ENCODE results near the gene PAPPA.

Gene PAPPA

GRCh38 chr9:116362493-116362892 is 208.9 kb downstream of the PAPPA start:
- no peak overlapping the region for H3K4me3 ChIP-seq (ENCODE audit: insufficient read depth, low read depth, low read length, poor library complexity, severe bottlenecking)
- H3K36me3 ChIP-seq (ENCODE audit: control insufficient read depth, insufficient read depth, low read length): no peaks in the 10 kb centered on the region
- no peaks in the 10 kb centered on the region for H3K4me1 ChIP-seq (ENCODE audit: control insufficient read depth, insufficient read depth, low read length, poor library complexity, severe bottlenecking)
- H3K27ac ChIP-seq (ENCODE audit: insufficient read depth, low read length, poor library complexity, severe bottlenecking): no peak overlapping the region
- H3K9me3 ChIP-seq (ENCODE audit: control insufficient read depth, low read length): no peaks in the 10 kb centered on the region
- H3K27me3 ChIP-seq (replicated peaks; ENCODE audit: control insufficient read depth, insufficient read depth, low read length, poor library complexity, severe bottlenecking): no peaks in the 10 kb centered on the region
- no peak for DNase-seq

DNA sequence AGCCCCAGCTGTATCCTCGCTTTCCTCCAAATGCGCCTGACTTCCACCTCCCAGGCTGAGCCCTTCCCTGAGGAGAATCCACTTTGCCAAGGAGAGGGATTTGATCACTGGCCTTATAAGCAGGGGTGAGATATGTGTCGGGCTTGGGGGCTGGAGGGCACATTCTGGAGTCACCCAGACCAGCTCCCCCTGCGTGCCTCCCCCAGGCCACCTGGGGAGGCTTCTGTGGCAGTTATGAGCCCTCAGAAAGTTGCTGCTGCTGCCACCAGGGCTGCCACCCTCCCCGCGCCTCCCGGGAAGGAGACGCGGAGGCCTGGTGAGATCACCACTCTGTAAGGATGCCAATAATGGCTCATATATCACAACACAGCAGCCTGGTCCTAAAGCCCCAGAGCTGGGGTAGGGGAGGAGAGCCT is 211.5 kb downstream of the PAPPA start:
- Histone ChIP-seq H3K4me1 (ENCODE audit: control insufficient read depth, insufficient read depth, low read length, poor library complexity, severe bottlenecking) (no peaks in the 10 kb centered on the region), H3K27ac (ENCODE audit: insufficient read depth, low read length, poor library complexity, severe bottlenecking) (no peak overlapping the region), H3K4me3 (ENCODE audit: insufficient read depth, low read depth, low read length, poor library complexity, severe bottlenecking) (no peak overlapping the region), H3K9me3 (ENCODE audit: control insufficient read depth, low read length) (no peaks in the 10 kb centered on the region), H3K36me3 (ENCODE audit: control insufficient read depth, insufficient read depth, low read length) (no peaks in the 10 kb centered on the region), H3K27me3 (replicated peaks; ENCODE audit: control insufficient read depth, insufficient read depth, low read length, poor library complexity, severe bottlenecking) (no peaks in the 10 kb centered on the region)
- DNase-seq: no peak

- Histone ChIP-seq H3K9me3 (ENCODE audit: control insufficient read depth, low read length) (no peaks in the 10 kb centered on the region), H3K4me3 (ENCODE audit: insufficient read depth, low read depth, low read length, poor library complexity, severe bottlenecking) (no peak overlapping the region), H3K27me3 (replicated peaks; ENCODE audit: control insufficient read depth, insufficient read depth, low read length, poor library complexity, severe bottlenecking) (no peaks in the 10 kb centered on the region), H3K27ac (ENCODE audit: insufficient read depth, low read length, poor library complexity, severe bottlenecking) (no peak overlapping the region), H3K4me1 (ENCODE audit: control insufficient read depth, insufficient read depth, low read length, poor library complexity, severe bottlenecking) (no peaks in the 10 kb centered on the region), H3K36me3 (ENCODE audit: control insufficient read depth, insufficient read depth, low read length) (no peaks in the 10 kb centered on the region)
- DNase-seq: no peak
Observed at GRCh38 chr9:116366241-116366640, 212.7 kb downstream of the PAPPA start.

GRCh38 chr9:116368680-116369079 is 215.1 kb downstream of the PAPPA start:
- Histone ChIP-seq H3K36me3 (ENCODE audit: control insufficient read depth, insufficient read depth, low read length) (no peaks in the 10 kb centered on the region), H3K4me3 (ENCODE audit: insufficient read depth, low read depth, low read length, poor library complexity, severe bottlenecking) (no peak overlapping the region), H3K27me3 (replicated peaks; ENCODE audit: control insufficient read depth, insufficient read depth, low read length, poor library complexity, severe bottlenecking) (no peaks in the 10 kb centered on the region), H3K9me3 (ENCODE audit: control insufficient read depth, low read length) (no peaks in the 10 kb centered on the region), H3K4me1 (ENCODE audit: control insufficient read depth, insufficient read depth, low read length, poor library complexity, severe bottlenecking) (no peaks in the 10 kb centered on the region), H3K27ac (ENCODE audit: insufficient read depth, low read length, poor library complexity, severe bottlenecking) (no peak overlapping the region)
- DNase-seq: no peak

DNA sequence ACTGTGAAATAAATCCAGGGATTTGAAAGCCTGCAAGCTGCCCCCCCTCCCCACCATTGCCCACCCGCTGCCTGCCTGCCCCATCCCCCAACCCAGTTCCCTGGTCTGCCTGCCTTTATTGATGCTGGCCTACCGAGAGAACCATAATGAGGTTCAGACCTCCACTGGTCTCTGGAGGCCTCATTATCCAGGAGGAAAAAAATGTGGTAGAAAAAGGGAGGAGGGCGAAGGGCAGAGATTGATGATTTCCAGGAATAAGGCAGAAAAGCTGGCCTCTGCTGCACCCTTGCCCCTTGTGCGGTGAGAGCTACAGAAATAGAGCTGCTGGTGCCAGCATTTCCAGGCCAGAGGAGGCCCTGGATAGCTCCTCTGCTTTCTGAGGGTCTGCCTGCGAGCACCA is 216.1 kb downstream of the PAPPA start:
- Histone ChIP-seq H3K4me1 (ENCODE audit: control insufficient read depth, insufficient read depth, low read length, poor library complexity, severe bottlenecking) (no peaks in the 10 kb centered on the region), H3K36me3 (ENCODE audit: control insufficient read depth, insufficient read depth, low read length) (no peaks in the 10 kb centered on the region), H3K9me3 (ENCODE audit: control insufficient read depth, low read length) (no peaks in the 10 kb centered on the region), H3K27me3 (replicated peaks; ENCODE audit: control insufficient read depth, insufficient read depth, low read length, poor library complexity, severe bottlenecking) (no peaks in the 10 kb centered on the region), H3K27ac (ENCODE audit: insufficient read depth, low read length, poor library complexity, severe bottlenecking) (no peak overlapping the region), H3K4me3 (ENCODE audit: insufficient read depth, low read depth, low read length, poor library complexity, severe bottlenecking) (no peak overlapping the region)
- DNase-seq: no peak

- no peaks in the 10 kb centered on the region for H3K4me1 ChIP-seq (ENCODE audit: control insufficient read depth, insufficient read depth, low read length, poor library complexity, severe bottlenecking)
- H3K36me3 ChIP-seq (ENCODE audit: control insufficient read depth, insufficient read depth, low read length): no peaks in the 10 kb centered on the region
- H3K9me3 ChIP-seq (ENCODE audit: control insufficient read depth, low read length): no peaks in the 10 kb centered on the region
- no peak for DNase-seq
- no peaks in the 10 kb centered on the region for H3K27me3 ChIP-seq (replicated peaks; ENCODE audit: control insufficient read depth, insufficient read depth, low read length, poor library complexity, severe bottlenecking)
- H3K4me3 ChIP-seq (ENCODE audit: insufficient read depth, low read depth, low read length, poor library complexity, severe bottlenecking): no peak overlapping the region
- H3K27ac ChIP-seq (ENCODE audit: insufficient read depth, low read length, poor library complexity, severe bottlenecking): no peak overlapping the region
Observed at GRCh38 chr9:116370556-116370955, 217.0 kb downstream of the PAPPA start.

DNA sequence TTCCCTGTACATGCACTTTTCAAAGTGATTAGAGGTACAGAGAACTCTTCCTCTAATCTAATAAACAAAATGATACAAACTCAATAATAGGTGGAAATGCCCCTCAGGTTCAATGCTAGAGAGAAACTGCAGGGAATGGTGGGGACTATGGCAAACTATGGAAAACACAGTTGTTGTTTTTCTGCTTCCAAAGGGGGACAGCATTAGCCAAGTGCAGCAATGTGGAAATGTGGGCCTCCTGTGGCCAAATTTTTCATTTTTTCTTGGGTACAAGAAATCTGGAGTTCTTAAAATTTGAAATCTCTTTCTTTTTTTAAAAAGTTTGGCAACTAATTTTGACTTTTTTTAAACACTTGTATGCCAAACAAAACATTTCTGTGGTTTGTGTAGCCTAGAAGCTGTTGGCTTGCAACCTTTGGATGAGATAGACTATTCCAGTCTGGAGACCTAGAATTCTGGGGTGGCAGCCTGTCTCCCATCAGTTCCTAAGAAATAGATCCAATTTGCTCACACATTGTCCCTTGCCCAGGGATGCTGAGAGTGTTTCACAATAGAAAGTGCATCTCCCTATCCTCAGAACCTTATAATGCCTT is 218.6 kb downstream of the PAPPA start:
- H3K36me3 ChIP-seq (ENCODE audit: control insufficient read depth, insufficient read depth, low read length): no peaks in the 10 kb centered on the region
- H3K27me3 ChIP-seq (replicated peaks; ENCODE audit: control insufficient read depth, insufficient read depth, low read length, poor library complexity, severe bottlenecking): no peaks in the 10 kb centered on the region
- H3K27ac ChIP-seq (ENCODE audit: insufficient read depth, low read length, poor library complexity, severe bottlenecking): no peak overlapping the region
- no peaks in the 10 kb centered on the region for H3K9me3 ChIP-seq (ENCODE audit: control insufficient read depth, low read length)
- H3K4me3 ChIP-seq (ENCODE audit: insufficient read depth, low read depth, low read length, poor library complexity, severe bottlenecking): no peak overlapping the region
- H3K4me1 ChIP-seq (ENCODE audit: control insufficient read depth, insufficient read depth, low read length, poor library complexity, severe bottlenecking): no peaks in the 10 kb centered on the region
- no peak for DNase-seq

DNA sequence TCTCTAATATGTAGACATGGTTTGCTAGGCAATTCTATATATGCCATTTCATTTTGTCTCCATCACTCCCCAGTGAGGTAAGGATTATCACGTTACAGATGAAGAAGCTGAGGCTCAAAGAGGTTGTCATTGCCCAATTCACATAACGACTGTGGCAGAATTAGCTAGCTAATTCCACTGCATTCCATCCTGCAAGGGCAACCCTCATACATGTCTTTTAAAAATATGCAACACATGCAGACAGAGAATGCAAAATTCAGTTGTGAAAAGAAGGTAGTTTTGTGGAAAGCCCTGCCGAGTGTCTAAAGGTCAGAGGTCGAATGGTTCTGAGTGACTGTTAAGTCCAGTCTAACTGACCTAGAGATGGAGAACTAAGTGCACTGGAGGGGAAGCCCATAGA is 219.2 kb downstream of the PAPPA start:
- H3K9me3 ChIP-seq (ENCODE audit: control insufficient read depth, low read length): no peaks in the 10 kb centered on the region
- H3K4me1 ChIP-seq (ENCODE audit: control insufficient read depth, insufficient read depth, low read length, poor library complexity, severe bottlenecking): no peaks in the 10 kb centered on the region
- no peak overlapping the region for H3K4me3 ChIP-seq (ENCODE audit: insufficient read depth, low read depth, low read length, poor library complexity, severe bottlenecking)
- no peaks in the 10 kb centered on the region for H3K36me3 ChIP-seq (ENCODE audit: control insufficient read depth, insufficient read depth, low read length)
- H3K27ac ChIP-seq (ENCODE audit: insufficient read depth, low read length, poor library complexity, severe bottlenecking): no peak overlapping the region
- no peak for DNase-seq
- no peaks in the 10 kb centered on the region for H3K27me3 ChIP-seq (replicated peaks; ENCODE audit: control insufficient read depth, insufficient read depth, low read length, poor library complexity, severe bottlenecking)

DNA sequence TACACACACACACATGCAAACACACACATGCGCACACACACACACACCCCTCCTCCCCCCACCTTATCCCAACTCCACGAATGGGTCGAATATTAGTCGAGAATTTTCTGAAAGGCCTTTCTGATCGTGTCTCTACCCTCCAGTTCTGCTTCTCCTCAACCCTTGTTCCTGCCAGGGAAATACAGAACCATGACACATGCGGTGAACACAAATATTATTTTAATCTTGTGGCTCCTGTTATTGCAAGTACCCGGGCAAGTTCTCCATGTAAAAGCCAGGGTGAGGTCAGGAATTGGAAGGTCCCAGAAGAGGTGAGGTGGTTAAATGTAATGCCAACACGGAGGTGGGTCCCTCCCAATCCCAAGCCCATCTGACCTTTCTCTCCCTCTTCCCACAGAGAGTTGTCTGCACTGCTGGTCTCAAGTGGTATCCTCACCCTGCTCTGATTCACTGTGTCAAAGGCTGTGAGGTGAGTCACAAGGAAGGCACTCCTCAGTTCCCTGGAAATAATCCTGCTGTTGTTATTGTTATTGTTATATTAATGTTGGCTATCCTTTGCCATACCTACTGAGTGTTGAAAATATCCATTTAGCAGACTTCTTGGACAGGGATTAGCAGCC is 223.7 kb downstream of the PAPPA start:
- H3K4me1 ChIP-seq (ENCODE audit: control insufficient read depth, insufficient read depth, low read length, poor library complexity, severe bottlenecking): no peaks in the 10 kb centered on the region
- H3K27me3 ChIP-seq (replicated peaks; ENCODE audit: control insufficient read depth, insufficient read depth, low read length, poor library complexity, severe bottlenecking): no peaks in the 10 kb centered on the region
- H3K36me3 ChIP-seq (ENCODE audit: control insufficient read depth, insufficient read depth, low read length): no peaks in the 10 kb centered on the region
- DNase-seq: no peak
- no peaks in the 10 kb centered on the region for H3K9me3 ChIP-seq (ENCODE audit: control insufficient read depth, low read length)
- no peak overlapping the region for H3K4me3 ChIP-seq (ENCODE audit: insufficient read depth, low read depth, low read length, poor library complexity, severe bottlenecking)
- H3K27ac ChIP-seq (ENCODE audit: insufficient read depth, low read length, poor library complexity, severe bottlenecking): no peak overlapping the region

GRCh38 chr9:116378873-116379272 is 225.3 kb downstream of the PAPPA start:
- Histone ChIP-seq H3K36me3 (ENCODE audit: control insufficient read depth, insufficient read depth, low read length) (no peaks in the 10 kb centered on the region), H3K4me3 (ENCODE audit: insufficient read depth, low read depth, low read length, poor library complexity, severe bottlenecking) (no peak overlapping the region), H3K9me3 (ENCODE audit: control insufficient read depth, low read length) (no peaks in the 10 kb centered on the region), H3K27me3 (replicated peaks; ENCODE audit: control insufficient read depth, insufficient read depth, low read length, poor library complexity, severe bottlenecking) (no peaks in the 10 kb centered on the region), H3K27ac (ENCODE audit: insufficient read depth, low read length, poor library complexity, severe bottlenecking) (no peak overlapping the region), H3K4me1 (ENCODE audit: control insufficient read depth, insufficient read depth, low read length, poor library complexity, severe bottlenecking) (no peaks in the 10 kb centered on the region)
- no peak for DNase-seq

Data from effector memory CD4-positive, alpha-beta T cell (primary cell).